Stomach (tissue), 9 donors: Measurements from ENCODE around the gene ACIN1. TPM values are rescaled to one million over a fixed set of nuclear protein-coding genes. Genes with fewer than 3 reads are reported as not detected.

Experiments used
- DNase-seq, 2 donors: peaks; one replicate each; pipeline versions ENCODE4 v3.0.0 to v3.0.0-alpha.2; 2013 to 2019
- H3K27ac ChIP-seq, 5 donors: fragments of 200-600 bp in 4 of 5; sonication (generic) in 4 of 5; one replicate each; pipeline ENCODE4 v1.5.1; 2013 to 2019; ENCODE audit warnings: mild to moderate bottlenecking in 1 of 5, moderate library complexity in 1 of 5
- H3K27me3 ChIP-seq, 3 donors: fragments of 200-600 bp; sonication (generic); one replicate each; pipeline ENCODE4 v1.5.1; 2017 to 2019; ENCODE audit warnings: mixed run types in 1 of 3
- H3K36me3 ChIP-seq, 4 donors: fragments of 200-600 bp; sonication (generic); 1 replicate in 3 of 4; 2 replicates in 1 of 4; pipeline ENCODE4 v1.5.1; 2016 to 2019
- H3K4me1 ChIP-seq, 4 donors: fragments of 200-600 bp; sonication (generic); one replicate each; pipeline ENCODE4 v1.5.1; 2016 to 2019
- H3K4me3 ChIP-seq, 4 donors: fragments of 200-600 bp; sonication (generic) in 3 of 4; one replicate each; pipeline ENCODE4 v1.5.1; 2016 to 2019; ENCODE audit warnings: mild to moderate bottlenecking in 1 of 4
- H3K9me3 ChIP-seq, 4 donors: fragments of 200-600 bp; sonication (generic); one replicate each; pipeline ENCODE4 v1.5.1; 2016 to 2019
- EP300 ChIP-seq: sonication (generic); formaldehyde crosslinking; IDR thresholded peaks from one replicate; pipeline ENCODE4 v1.6.1; 2017; ENCODE audit warnings: antibody characterized with exemption
- POLR2A ChIP-seq, 4 donors: fragments of 450-650 bp; IDR thresholded peaks; one replicate each; pipeline ENCODE4 v1.6.1; 2016; ENCODE audit warnings: antibody characterized with exemption in 4 of 4, control low read depth in 2 of 4, mild to moderate bottlenecking in 1 of 4, moderate library complexity in 1 of 4
- POLR2AphosphoS5 ChIP-seq, 3 donors: sonication (generic); formaldehyde crosslinking; IDR thresholded peaks; one replicate each; pipeline ENCODE4 v1.6.1; 2016; ENCODE audit warnings: antibody characterized with exemption in 3 of 3
- WGBS, 5 donors: extraction: QIAGEN DNeasy Blood & Tissue Kit in 3 of 5; methylation state at CpG; one replicate each; pipeline versions ENCODE4 v1.1.5 to v1.1.7; 2013 to 2018; 5-methylcytosine and 5-hydroxymethylcytosine counted together
- intact Hi-C: fragments of 100-400 bp; cut with DNase I; formaldehyde crosslinking; loops from one replicate; pipeline ENCODE4 v1.15.1; 2023; ENCODE audit warnings: low total_unique reads
- polyA plus RNA-seq, 3 donors: library from polyadenylated mRNA; stranded (reverse); fragments of 200-250 nt; gene quantifications; one replicate each; pipeline ENCODE4 v1.2.3, GENCODE V29; 2013
- total RNA-seq, 5 donors: library from RNA; depleted of rRNA; stranded (reverse); fragments of >200 nt; gene quantifications; one replicate each; pipeline versions ENCODE4 v1.1.0 to v1.2.3, GENCODE V29; 2014 to 2016
- TF ChIP-seq, protein P1 (sequence below), 7 experiments: fragments of 450-650 bp in 4 of 7; fragments of 200-600 bp in 3 of 7; sonication (generic) in 3 of 7; IDR thresholded peaks; one replicate each; pipeline ENCODE4 v1.5.1; 2016 to 2019; ENCODE audit warnings: antibody characterized with exemption in 7 of 7, control low read depth in 2 of 7, mild to moderate bottlenecking in 1 of 7
- donor health status: healthy with polysubstance abuse.
- donor health status: Bipolar disorder and iron deficiency.
- donor health status: healthy.

ACIN1 gene
- total and polyA plus RNA-seq, 8 donors, result 37.1 to 232 (median 117) TPM

DNA sequence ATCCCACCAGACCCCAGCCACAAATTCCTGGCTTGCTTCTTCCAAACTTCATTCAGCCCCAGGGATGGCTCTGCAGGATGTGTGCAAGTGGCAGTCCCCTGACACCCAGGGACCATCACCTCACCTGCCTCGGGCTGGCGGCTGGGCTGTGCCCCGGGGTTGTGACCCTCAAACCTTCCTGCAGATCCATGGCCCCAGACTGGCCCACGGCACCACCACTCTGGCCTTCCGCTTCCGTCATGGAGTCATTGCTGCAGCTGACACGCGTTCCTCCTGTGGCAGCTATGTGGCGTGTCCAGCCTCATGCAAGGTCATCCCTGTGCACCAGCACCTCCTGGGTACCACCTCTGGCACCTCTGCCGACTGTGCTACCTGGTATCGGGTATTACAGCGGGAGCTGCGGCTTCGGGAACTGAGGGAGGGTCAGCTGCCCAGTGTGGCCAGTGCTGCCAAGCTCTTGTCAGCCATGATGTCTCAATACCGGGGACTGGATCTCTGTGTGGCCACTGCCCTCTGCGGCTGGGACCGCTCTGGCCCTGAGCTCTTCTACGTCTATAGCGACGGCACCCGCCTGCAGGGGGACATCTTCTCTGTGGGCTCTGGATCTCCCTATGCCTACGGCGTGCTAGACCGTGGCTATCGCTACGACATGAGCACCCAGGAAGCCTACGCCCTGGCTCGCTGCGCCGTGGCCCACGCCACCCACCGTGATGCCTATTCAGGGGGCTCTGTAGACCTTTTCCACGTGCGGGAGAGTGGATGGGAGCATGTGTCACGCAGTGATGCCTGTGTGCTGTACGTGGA, 52.6 kb downstream of the ACIN1 start, which contains the start of gene PSMB11:
Gene PSMB11, plus strand, starts transcription at position 51 of the 804 bp plus-strand sequence. Its CDS starts 14 bp downstream, at position 65.
- H3K9me3 ChIP-seq, result no peaks in the 10 kb centered on the region

DNA sequence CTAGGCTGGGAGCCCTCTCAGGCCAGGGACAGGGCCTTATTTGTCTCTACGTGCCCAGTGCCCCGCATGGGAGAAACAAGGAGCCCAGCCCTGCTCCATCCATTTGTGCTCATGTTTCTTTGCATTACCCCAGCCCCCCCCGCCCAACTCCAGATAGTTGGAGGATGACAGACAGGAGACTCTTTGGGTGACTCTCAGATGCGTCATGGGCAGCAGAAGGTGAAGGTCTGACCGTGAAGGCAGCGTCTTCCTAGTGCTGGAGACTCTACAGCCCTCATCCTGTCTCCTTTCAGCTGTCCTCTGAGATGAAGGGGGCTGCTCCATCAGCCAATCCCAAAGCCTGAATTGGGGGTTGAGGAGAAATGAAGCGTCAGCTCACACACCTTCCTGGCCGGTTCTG, 53.2 kb downstream of the ACIN1 start:
- TF ChIP-seq EP300, result no peak
- no peak for TF ChIP-seq POLR2A (IDR thresholded peaks at IDR 0.05)
- TF ChIP-seq POLR2AphosphoS5 (IDR thresholded peaks at IDR 0.05), result no peak
- no peak overlapping the region for H3K27ac ChIP-seq
- H3K4me1 ChIP-seq, result peaks cover 0 to 18% (median 8%) of the 10 kb centered on the region in 4 donors
- H3K4me3 ChIP-seq, result no peak overlapping the region
- DNase-seq, result no peak
- intact Hi-C loops, result no loop called here
- no peaks in the 10 kb centered on the region for H3K9me3 ChIP-seq
- H3K36me3 ChIP-seq, result no peaks in the 10 kb centered on the region
- H3K27me3 ChIP-seq, result no peaks in the 10 kb centered on the region
- 74 to 90% (median 84%) methylated on average over 6 to 8 of the region's 8 CpGs for WGBS, 5 donors

More for the DNA sequence above, 52.6 kb downstream of the ACIN1 start, which contains the start of gene PSMB11:
- WGBS, 5 donors, result 90 to 95% (median 94%) methylated on average over 25 to 36 of the region's 36 CpGs
- no peak for DNase-seq
- TF ChIP-seq POLR2A (IDR thresholded peaks at IDR 0.05), result no peak
- no peak for TF ChIP-seq EP300
- no peak for TF ChIP-seq POLR2AphosphoS5 (IDR thresholded peaks at IDR 0.05)
- TF ChIP-seq, protein P1, sequence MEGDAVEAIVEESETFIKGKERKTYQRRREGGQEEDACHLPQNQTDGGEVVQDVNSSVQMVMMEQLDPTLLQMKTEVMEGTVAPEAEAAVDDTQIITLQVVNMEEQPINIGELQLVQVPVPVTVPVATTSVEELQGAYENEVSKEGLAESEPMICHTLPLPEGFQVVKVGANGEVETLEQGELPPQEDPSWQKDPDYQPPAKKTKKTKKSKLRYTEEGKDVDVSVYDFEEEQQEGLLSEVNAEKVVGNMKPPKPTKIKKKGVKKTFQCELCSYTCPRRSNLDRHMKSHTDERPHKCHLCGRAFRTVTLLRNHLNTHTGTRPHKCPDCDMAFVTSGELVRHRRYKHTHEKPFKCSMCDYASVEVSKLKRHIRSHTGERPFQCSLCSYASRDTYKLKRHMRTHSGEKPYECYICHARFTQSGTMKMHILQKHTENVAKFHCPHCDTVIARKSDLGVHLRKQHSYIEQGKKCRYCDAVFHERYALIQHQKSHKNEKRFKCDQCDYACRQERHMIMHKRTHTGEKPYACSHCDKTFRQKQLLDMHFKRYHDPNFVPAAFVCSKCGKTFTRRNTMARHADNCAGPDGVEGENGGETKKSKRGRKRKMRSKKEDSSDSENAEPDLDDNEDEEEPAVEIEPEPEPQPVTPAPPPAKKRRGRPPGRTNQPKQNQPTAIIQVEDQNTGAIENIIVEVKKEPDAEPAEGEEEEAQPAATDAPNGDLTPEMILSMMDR (IDR thresholded peaks at IDR 0.05), result no peak
- Histone ChIP-seq H3K4me3 (no peak within 1 kb of the TSS), H3K4me1 (peaks cover 0 to 18% (median 8%) of the 10 kb centered on the region in 4 donors), H3K27me3 (peaks cover 0 to 4% (median 0%) of the 10 kb centered on the region in 3 donors), H3K27ac (no peak within 1 kb of the TSS), H3K36me3 (no peaks in the 10 kb centered on the region)
- intact Hi-C loops, result no loop called here

DNA sequence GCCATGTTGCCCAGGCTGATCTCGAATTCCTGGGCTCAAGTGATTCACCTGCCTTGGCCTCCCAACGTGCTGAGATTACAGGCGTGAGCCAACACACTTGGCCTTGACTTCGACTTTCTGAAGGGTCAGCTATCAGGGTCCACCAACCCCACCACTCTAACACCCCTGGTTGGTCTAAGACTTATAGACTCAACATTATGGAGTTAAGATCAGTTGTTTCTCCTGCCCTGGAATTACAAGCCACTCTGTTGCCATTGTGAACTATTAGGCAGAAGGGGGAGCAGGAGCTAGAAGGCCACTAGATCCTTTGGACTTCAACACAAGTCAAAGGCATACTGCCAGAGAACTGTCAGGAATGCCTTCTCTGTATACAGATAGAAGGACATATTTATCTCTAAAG, 54.8 kb downstream of the ACIN1 start:
- no peak overlapping the region for H3K4me3 ChIP-seq
- no peaks in the 10 kb centered on the region for H3K36me3 ChIP-seq
- DNase-seq, result no peak
- H3K27me3 ChIP-seq, result no peaks in the 10 kb centered on the region
- H3K4me1 ChIP-seq, result peaks cover 3 to 11% (median 5%) of the 10 kb centered on the region in 4 donors
- TF ChIP-seq EP300 (no peak), POLR2A (IDR thresholded peaks at IDR 0.05) (no peak), POLR2AphosphoS5 (IDR thresholded peaks at IDR 0.05) (no peak)
- TF ChIP-seq, protein P1 (IDR thresholded peaks at IDR 0.05), result no peak
- no peaks in the 10 kb centered on the region for H3K9me3 ChIP-seq
- H3K27ac ChIP-seq, result no peak overlapping the region
- intact Hi-C loops, result no loop called here
- WGBS, 5 donors, result 85 to 94% (median 89%) methylated on average over 4 of the region's 4 CpGs

DNA sequence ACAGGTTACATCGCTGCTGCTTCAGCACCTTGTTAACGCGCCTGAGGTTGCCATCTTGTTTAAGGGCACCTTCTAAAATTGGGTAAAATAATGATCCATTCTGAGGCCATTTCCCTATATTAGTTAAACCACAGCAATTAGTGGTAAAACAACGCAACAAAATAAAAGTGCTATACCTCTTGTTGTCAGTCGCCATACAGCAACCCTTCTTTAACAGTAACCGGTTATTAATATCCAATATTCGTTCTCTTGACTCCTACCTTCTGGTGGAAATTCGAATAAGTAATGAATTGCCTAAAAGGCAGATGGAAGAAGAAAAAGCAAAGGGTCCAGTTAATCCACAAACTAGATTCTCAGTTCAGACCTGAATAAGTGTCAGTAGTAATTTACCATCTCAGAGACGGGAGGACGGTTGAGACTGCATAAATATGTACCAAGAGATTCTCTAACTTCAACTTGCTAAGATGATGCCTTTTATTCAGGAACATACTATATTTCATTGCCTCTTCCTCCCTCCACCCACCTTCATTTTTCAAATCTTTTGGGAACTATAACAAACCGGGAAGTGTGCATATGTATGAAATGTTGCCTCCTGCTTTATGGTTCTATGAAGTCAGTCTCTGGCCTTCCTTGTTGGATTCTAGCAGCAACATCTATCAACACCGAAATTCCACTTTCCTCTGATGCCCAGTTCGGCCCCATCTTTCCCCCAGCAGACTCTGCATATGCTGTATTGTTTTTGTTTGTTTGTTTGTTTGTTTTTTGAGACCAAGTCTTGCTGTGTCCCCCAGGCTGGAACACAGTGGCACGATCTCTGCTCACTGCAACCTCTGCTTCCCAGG, 59.4 kb downstream of the ACIN1 start:
- H3K27ac ChIP-seq, result peak overlapping the region; percentile 80 to 94 (median 91)
- intact Hi-C loops, result no loop called here
- no peak for DNase-seq
- H3K4me3 ChIP-seq, result peak overlapping the region; percentile 57 to 83 (median 76)
- peaks cover 7 to 30% (median 21%) of the 10 kb centered on the region in 4 donors for H3K4me1 ChIP-seq
- H3K9me3 ChIP-seq, result no peaks in the 10 kb centered on the region
- peaks cover 27 to 30% (median 30%) of the 10 kb centered on the region in 4 donors for H3K36me3 ChIP-seq
- TF ChIP-seq POLR2AphosphoS5 (IDR thresholded peaks at IDR 0.05) (peak in 1 of 3 donors; percentile 28), POLR2A (IDR thresholded peaks at IDR 0.05) (no peak), EP300 (no peak)
- TF ChIP-seq, protein P1 (IDR thresholded peaks at IDR 0.05), result no peak
- H3K27me3 ChIP-seq, result no peaks in the 10 kb centered on the region
- 67 to 72% (median 70%) methylated on average over 14 of the region's 14 CpGs for WGBS, 5 donors
